Epithelial cell of proximal tubule (primary cell): ENCODE measurements around the gene B4GALNT3. TPM values are rescaled to one million over a fixed set of nuclear protein-coding genes. Genes with fewer than 3 reads are reported as not detected.

Experiments used
- DNase-seq: peaks from one replicate; pipeline ENCODE4 v3.0.0-alpha.2; 2011; ENCODE audit warnings: low read depth
- H3K4me3 ChIP-seq: 2 replicates; pipeline ENCODE4 v1.5.1; 2011; ENCODE audit warnings: low read depth, mild to moderate bottlenecking, low read length
- total RNA-seq: library from RNA; depleted of rRNA; stranded (reverse); fragments of >200 nt; gene quantifications from 2 replicates; pipeline ENCODE4 v1.2.3, GENCODE V29; 2015
- TF ChIP-seq, protein P1 (sequence below): conservative IDR thresholded peaks from 2 replicates; pipeline ENCODE4 v1.5.1; 2012; ENCODE audit warnings: low read depth, mild to moderate bottlenecking, low read length

The B4GALNT3 gene
- total RNA-seq, 1 donor from 2014 or later, result 7.1 TPM

DNA sequence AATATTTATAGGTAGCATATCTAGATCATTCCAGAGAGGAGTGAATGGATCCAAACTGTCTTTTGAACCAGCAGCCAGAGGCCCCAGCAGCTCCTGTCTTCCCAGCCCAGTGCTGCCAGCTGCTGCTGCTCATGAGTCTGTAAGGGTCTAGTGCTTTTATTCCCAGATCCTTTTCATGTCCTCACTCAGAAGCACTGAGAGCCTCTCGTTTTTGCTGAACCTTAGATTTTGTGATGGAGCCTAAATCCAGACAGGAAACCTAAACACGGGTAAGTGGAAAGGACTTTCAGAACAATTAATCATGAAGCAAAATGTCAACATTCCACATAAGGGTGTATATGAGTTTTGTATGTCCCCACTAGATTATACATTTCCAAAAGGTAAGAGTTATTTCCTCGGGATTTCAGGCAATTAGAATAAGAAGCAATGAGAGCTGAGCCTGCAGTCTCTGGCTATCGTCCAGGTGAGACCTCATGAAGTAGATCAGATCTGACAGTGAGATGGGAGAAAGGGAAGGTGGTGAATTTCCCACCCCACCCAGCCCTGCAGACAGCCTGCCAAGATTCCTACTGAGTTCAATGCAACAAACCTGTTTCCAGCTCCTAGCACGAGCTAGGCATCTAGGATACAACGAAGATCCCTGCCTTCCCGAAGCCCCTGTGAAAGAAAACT is 119.1 kb downstream of the B4GALNT3 start:
- TF ChIP-seq, protein P1, sequence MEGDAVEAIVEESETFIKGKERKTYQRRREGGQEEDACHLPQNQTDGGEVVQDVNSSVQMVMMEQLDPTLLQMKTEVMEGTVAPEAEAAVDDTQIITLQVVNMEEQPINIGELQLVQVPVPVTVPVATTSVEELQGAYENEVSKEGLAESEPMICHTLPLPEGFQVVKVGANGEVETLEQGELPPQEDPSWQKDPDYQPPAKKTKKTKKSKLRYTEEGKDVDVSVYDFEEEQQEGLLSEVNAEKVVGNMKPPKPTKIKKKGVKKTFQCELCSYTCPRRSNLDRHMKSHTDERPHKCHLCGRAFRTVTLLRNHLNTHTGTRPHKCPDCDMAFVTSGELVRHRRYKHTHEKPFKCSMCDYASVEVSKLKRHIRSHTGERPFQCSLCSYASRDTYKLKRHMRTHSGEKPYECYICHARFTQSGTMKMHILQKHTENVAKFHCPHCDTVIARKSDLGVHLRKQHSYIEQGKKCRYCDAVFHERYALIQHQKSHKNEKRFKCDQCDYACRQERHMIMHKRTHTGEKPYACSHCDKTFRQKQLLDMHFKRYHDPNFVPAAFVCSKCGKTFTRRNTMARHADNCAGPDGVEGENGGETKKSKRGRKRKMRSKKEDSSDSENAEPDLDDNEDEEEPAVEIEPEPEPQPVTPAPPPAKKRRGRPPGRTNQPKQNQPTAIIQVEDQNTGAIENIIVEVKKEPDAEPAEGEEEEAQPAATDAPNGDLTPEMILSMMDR, result no peak
- no peak for DNase-seq
- no peak overlapping the region for H3K4me3 ChIP-seq

DNA sequence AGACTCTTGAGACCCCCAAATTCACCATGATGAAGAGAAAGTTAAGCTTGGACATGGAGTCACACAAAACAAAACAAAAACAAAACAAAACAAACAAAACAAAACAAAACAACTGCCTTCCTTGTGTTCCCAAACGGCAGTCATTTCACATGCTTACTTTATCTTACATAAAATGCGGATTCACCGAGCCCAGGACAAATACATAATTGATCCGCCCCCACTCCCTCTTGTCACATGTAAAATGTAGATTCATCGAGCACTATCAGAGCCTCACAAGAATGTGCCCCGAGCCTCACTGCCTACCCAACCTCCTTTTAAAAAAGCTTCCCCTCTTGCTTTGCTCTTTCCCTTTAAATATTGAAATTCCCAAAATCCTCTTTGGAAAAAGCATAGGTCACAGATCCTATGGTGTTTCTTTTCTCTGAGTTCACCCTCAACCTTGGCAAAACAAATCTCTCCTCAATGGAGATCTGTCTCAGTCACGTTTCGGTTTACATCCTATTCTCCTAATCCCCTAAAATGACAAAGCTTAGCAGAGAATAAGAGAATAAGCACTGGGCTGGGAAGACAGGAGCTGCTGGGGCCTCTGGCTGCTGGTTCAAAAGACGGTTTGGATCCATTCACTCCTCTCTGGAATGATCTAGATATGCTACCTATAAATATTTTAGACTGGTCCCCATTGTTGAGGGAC is 119.8 kb downstream of the B4GALNT3 start:
- TF ChIP-seq, protein P1, result no peak
- no peak for DNase-seq
- no peak overlapping the region for H3K4me3 ChIP-seq

DNA sequence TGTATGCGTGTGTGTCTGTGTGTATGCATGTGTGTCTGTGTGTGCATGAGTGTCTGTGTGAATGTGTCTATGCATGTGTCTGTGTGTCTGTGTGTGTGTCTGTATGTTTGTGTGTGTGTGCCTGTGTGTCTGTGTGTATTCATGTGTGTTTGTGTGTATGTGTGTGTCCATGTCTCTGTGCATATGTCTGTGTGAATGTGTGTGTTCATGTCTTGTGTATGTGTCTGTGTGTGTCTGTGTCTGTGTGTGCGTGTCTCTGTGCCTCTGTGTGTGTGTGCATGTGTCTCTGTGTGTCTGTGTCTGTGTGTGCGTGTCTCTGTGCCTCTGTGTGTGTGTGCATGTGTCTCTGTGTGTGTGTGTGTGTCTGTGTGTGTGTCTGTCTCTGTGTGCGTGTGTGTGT is 121.1 kb downstream of the B4GALNT3 start:
- TF ChIP-seq, protein P1, result no peak

DNA sequence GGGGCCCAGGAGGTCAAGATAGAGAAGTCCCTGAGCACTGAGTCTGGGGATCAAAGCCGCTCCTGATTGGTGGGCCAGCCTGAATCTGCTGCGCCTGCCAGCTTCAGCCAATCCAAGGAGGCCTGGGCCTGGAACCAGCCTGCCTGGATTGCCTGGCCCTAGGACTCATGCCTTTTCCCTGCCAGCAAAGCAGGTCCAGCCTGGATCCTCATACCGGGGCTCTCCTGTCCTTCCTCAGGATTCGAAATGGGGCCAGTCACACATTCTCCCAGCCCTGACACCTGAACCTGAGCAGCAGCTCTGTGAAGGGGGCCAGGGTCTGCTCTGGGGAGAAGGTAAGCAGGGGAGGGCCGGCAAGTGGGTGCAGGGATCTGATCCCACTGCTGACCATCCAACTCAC is 121.6 kb downstream of the B4GALNT3 start:
- no peak overlapping the region for H3K4me3 ChIP-seq
- TF ChIP-seq, protein P1, result no peak
- no peak for DNase-seq

More for the DNA sequence above, 121.1 kb downstream of the B4GALNT3 start:
- H3K4me3 ChIP-seq, result no peak overlapping the region
- no peak for DNase-seq

DNA sequence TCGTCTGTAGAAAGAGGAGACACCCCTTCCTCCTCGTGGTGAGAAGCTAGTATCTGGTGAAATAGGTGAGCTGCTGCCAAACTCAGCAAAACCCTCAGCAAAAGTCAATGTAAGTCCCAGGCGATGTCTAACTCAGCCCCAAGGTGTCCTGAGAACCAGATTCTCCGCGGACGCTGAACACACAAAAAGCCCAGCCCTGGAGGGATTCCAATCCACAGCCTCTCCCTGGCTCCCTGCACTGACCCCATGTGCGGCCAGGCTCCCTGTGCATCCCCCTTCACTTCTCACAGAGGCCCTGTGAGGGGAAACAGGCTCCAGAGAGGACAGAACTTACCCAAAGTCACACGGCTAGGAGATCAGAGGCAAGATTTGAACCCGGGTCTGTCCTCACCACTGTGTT is 122.0 kb downstream of the B4GALNT3 start:
- TF ChIP-seq, protein P1, result no peak
- H3K4me3 ChIP-seq, result no peak overlapping the region

DNA sequence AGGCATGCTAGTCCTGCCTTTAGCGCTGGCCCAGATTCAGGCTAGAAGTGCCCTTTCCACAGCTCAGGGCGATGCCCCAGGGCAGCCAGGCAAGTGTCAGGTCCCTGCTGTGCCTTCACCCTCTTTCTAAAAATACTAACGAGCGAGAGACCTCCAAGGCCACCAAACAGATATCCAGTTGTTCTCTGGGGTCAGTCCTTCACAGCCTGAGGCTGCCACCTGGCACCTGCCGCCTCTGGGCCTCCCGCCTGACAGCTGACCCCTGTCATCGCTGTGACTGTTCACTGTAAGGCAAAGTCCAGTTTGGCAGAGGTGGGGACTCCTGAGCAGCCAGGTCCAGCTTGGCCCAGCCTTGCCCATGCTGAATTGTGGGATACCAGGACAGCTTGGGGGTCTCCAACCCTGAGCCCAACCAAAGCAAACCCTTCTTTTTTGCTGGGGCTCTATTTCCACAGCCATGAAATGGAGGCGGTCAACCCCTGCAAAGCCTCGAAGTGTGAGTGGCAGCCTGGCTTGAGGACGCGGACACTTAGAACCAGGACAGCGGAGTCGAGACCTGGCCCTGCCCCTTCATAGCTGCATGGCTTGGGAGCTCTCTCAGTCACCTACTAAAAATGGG is 123.6 kb downstream of the B4GALNT3 start:
- no peak for DNase-seq
- H3K4me3 ChIP-seq, result no peak overlapping the region
- TF ChIP-seq, protein P1, result no peak

More for the DNA sequence above, 122.0 kb downstream of the B4GALNT3 start:
- no peak for DNase-seq
